ENCODE data around the gene PACSIN1. TPM values are rescaled to one million over a fixed set of nuclear protein-coding genes. Genes with fewer than 3 reads are reported as not detected.
A peak's percentile ranks its signal among the peaks of the same experiment; 100 is the strongest.

The PACSIN1 gene
- total RNA-seq, 2 donors from 2014 or later: 0.09 TPM; not detected in 1

DNA sequence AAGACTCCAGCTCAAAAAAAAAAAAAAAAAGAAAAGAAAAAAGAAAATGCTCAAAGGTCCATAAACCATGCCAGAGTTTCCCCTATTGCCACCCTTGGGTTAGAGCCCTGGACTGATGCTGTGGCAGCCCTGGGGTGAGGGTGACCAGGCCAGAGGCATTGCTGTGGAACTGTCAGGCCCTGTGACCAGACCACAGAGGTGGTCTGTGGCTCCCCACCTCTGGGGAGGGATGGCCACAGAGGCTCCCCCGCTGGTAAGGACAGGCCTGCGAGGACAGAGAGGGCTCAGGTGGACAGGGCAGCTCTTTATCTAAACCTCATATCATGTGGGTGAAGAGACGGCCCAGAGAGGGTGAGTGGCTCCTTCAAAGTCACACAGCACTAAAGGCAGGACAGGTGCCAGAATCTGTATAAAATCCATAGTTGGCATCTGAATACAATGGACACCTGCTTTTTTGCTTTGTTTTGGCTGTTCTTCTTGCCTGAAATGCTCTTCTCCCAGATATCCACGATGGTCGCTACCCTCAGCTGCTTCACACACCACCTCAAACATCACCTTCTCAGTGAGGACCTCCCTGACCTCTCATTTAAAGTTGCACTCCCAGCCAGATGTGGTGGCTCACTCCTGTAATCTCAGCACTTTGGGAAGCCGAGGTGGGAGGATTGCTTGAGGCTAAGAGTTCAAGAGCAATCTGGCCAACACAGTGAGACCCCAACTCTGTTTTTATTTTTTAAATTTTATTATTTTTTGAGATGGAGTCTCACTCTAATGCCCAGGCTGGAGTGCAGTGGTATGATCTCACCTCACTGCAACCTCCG is 112.8 kb downstream of the PACSIN1 start:
- Mint-ChIP-seq H3K4me3 (no peak overlapping the region), H3K9me3 (no peaks in the 10 kb centered on the region), H3K27ac (no peak overlapping the region), H3K36me3 (ENCODE audit: low read depth) (no peaks in the 10 kb centered on the region), H3K4me1 (peaks cover 10% of the 10 kb centered on the region), H3K27me3 (no peaks in the 10 kb centered on the region)
- ATAC-seq (replicated peaks): no peak

GRCh38 chr6:34580707-34581560 is 115.1 kb downstream of the PACSIN1 start:
- no peak overlapping the region for H3K4me3 Mint-ChIP-seq
- no peak for ATAC-seq (replicated peaks)

GRCh38 chr6:34581561-34581920 is 115.7 kb downstream of the PACSIN1 start:
- Mint-ChIP-seq H3K27me3 (no peaks in the 10 kb centered on the region), H3K4me3 (no peak overlapping the region), H3K36me3 (ENCODE audit: low read depth) (no peaks in the 10 kb centered on the region)

More at GRCh38 chr6:34580707-34581560, 115.1 kb downstream of the PACSIN1 start:
- peaks cover 6% of the 10 kb centered on the region for H3K4me1 Mint-ChIP-seq
- no peak overlapping the region for H3K27ac Mint-ChIP-seq
- H3K9me3 Mint-ChIP-seq: no peaks in the 10 kb centered on the region
- no peaks in the 10 kb centered on the region for H3K27me3 Mint-ChIP-seq
- H3K36me3 Mint-ChIP-seq (ENCODE audit: low read depth): no peaks in the 10 kb centered on the region

DNA sequence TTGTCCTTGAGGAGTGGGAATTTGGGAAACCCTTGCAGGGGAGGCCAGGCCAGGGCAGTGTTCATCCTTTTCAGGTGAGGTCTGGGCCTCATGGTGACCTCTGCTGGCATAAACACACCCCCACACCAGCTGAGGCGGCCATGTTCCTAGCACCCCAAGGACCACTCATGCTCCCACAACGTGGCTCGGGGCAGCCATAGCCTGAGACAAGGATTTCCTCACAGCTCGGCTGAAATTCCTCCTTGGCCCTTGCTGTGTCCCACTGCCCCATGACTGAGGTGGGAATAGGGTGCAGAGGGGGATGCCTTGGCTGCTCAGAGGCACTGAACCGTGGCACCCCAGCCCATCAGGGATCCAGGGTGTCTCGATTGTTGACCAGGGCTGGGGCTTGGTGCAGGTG is 117.6 kb downstream of the PACSIN1 start:
- no peak overlapping the region for H3K27ac Mint-ChIP-seq
- H3K9me3 Mint-ChIP-seq: no peaks in the 10 kb centered on the region
- no peak overlapping the region for H3K4me3 Mint-ChIP-seq
- no peaks in the 10 kb centered on the region for H3K27me3 Mint-ChIP-seq
- ATAC-seq (replicated peaks): peak; percentile 49
- H3K4me1 Mint-ChIP-seq: no peaks in the 10 kb centered on the region
- no peaks in the 10 kb centered on the region for H3K36me3 Mint-ChIP-seq (ENCODE audit: low read depth)

More at GRCh38 chr6:34581561-34581920, 115.7 kb downstream of the PACSIN1 start:
- no peak for ATAC-seq (replicated peaks)
- Mint-ChIP-seq H3K4me1 (peaks cover under 1% of the 10 kb centered on the region), H3K27ac (no peak overlapping the region), H3K9me3 (no peaks in the 10 kb centered on the region)

DNA sequence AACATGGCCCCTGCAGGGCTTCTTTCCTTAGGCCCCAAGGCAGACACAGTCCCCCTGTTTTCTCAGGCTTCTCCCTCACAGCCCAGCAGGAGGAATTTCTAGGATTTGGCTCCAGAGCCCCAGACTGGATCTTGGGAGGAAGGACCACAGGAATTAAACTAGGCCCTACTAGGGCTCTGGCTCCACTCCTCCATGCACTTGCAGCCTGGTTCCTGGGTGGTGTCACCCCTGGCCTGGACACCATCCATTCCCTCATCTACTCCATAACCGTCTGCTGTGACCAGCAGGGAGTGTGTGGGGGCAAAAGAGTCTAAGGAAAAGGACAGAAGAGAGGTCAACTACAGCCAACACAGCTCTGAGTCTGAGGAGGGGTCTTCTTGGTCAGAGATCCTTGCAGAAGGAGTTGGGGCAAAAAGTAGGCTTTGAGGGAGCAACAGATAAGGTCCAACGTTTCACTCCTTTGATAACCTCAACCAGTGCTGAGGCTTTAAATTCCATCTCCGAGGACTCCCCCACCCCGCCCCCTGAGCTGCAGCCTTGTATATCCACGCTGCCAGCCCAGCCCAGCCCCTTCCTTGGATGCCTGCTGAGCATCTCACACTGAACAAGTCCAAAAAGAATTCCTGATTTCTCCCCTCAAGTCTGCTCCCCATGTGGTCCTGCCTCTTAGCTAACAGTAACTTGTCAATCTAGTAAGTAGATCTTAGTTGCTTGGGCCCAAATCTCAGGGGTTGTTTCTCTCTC is 118.2 kb downstream of the PACSIN1 start:
- peak overlapping the region; percentile 31 for H3K27ac Mint-ChIP-seq
- no peaks in the 10 kb centered on the region for H3K27me3 Mint-ChIP-seq
- H3K4me1 Mint-ChIP-seq: no peaks in the 10 kb centered on the region
- H3K4me3 Mint-ChIP-seq: no peak overlapping the region
- no peak for ATAC-seq (replicated peaks)
- peaks cover under 1% of the 10 kb centered on the region for H3K36me3 Mint-ChIP-seq (ENCODE audit: low read depth)
- no peaks in the 10 kb centered on the region for H3K9me3 Mint-ChIP-seq

GRCh38 chr6:34584694-34585093 is 118.8 kb downstream of the PACSIN1 start:
- no peak for ATAC-seq (replicated peaks)
- Mint-ChIP-seq H3K36me3 (ENCODE audit: low read depth) (peaks cover 7% of the 10 kb centered on the region), H3K27ac (peak overlapping the region; percentile 31), H3K4me3 (no peak overlapping the region), H3K4me1 (no peaks in the 10 kb centered on the region), H3K27me3 (no peaks in the 10 kb centered on the region), H3K9me3 (no peaks in the 10 kb centered on the region)

Other genes starting within 250 kb of the PACSIN1 start
- 100 to 1,000 TPM; 203 to 389 TPM for gene HMGA1, start 229.2 kb upstream of the PACSIN1 start, total RNA-seq
- gene SMIM29, start 217.1 kb upstream of the PACSIN1 start, total RNA-seq: 10 to 100 TPM; 10.9 to 17.3 TPM
- gene NUDT3, start 73.4 kb upstream of the PACSIN1 start, total RNA-seq: 10 to 100 TPM in 1 of 2 donors, 1 to 10 TPM in 1; 7.9 to 12.8 TPM
- gene RPS10, start 40.0 kb upstream of the PACSIN1 start, total RNA-seq: 1,000 to 10,000 TPM; 2,080 to 2,467 TPM
- gene SPDEF, start 90.3 kb downstream of the PACSIN1 start, total RNA-seq: under 1 TPM in 1 of 2 donors, not detected in 1; 0.26 TPM
- gene ILRUN, start 230.7 kb downstream of the PACSIN1 start, total RNA-seq: 10 to 100 TPM; 58.2 to 65.8 TPM